Stimulated activated CD4-positive, alpha-beta T cell treated with anti-CD3 and anti-CD28 coated beads, Interleukin-15, amount 100 ng/mL, for 24 hours (primary cell): Measurements from ENCODE around the gene SLFN13.
A peak's percentile ranks its signal among the peaks of the same experiment; 100 is the strongest.
"Not testable (repeated sequence)": the region's sequence is repeated elsewhere in the genome, so short reads cannot be mapped to it uniquely, and the experiment has no call there.

Source experiments
- DNase-seq: peaks from one replicate; pipeline ENCODE4 v3.0.0-alpha.2; 2020

The SLFN13 gene

GRCh38 chr17:35432176-35433074 lies 16.1 kb downstream of the SLFN13 start, which contains the start of gene SLFN12:
Gene SLFN12, minus strand, starts transcription at chr17:35432500. Its CDS starts 9,472 bp downstream, at chr17:35423028.
- DNase-seq = peak; percentile 44

GRCh38 chr17:35429702-35430101 lies 18.9 kb downstream of the SLFN13 start:
- DNase-seq = no peak

- DNase-seq = no peak
Observed at GRCh38 chr17:35428229-35428628, 20.3 kb downstream of the SLFN13 start.

- no peak for DNase-seq
Observed at GRCh38 chr17:35423761-35424160, 24.8 kb downstream of the SLFN13 start.

GRCh38 chr17:35421069-35421468 lies 27.5 kb downstream of the SLFN13 start:
- not testable (repeated sequence) for DNase-seq

GRCh38 chr17:35416659-35417058 lies 31.9 kb downstream of the SLFN13 start:
- DNase-seq = no peak

- DNase-seq = not testable (repeated sequence)
Observed at GRCh38 chr17:35414707-35415106, 33.9 kb downstream of the SLFN13 start.

- DNase-seq = no peak
Observed at GRCh38 chr17:35414247-35414646, 34.3 kb downstream of the SLFN13 start.

- no peak for DNase-seq
Observed at GRCh38 chr17:35407531-35407930, 41.0 kb downstream of the SLFN13 start.

- no peak for DNase-seq
Observed at GRCh38 chr17:35406568-35406967, 42.0 kb downstream of the SLFN13 start.

- DNase-seq = no peak
Observed at GRCh38 chr17:35404360-35404759, 44.2 kb downstream of the SLFN13 start.

GRCh38 chr17:35393783-35394182 lies 54.8 kb downstream of the SLFN13 start:
- not testable (repeated sequence) for DNase-seq

- DNase-seq = no peak
Observed at GRCh38 chr17:35390663-35391062, 57.9 kb downstream of the SLFN13 start.

- no peak for DNase-seq
Observed at GRCh38 chr17:35390156-35390555, 58.4 kb downstream of the SLFN13 start.

GRCh38 chr17:35387496-35387895 lies 61.1 kb downstream of the SLFN13 start:
- no peak for DNase-seq
